Thyroid gland (tissue), 4 donors: ENCODE results near the gene SLC25A1.

ENCODE experiments used
- CTCF ChIP-seq, 6 experiments: fragments of 200-600 bp in 3 of 6; fragments of 450-650 bp in 3 of 6; sonication (generic) in 3 of 6; IDR thresholded peaks; one replicate each; pipeline ENCODE4 v1.5.1; 2016 to 2019; ENCODE audit warnings: antibody characterized with exemption in 6 of 6, mild to moderate bottlenecking in 2 of 6, inconsistent platforms in 1 of 6, moderate library complexity in 1 of 6
- POLR2A ChIP-seq, 2 donors: fragments of 450-650 bp; IDR thresholded peaks; one replicate each; pipeline ENCODE4 v1.6.1; 2017; ENCODE audit warnings: antibody characterized with exemption in 2 of 2, mild to moderate bottlenecking in 2 of 2, moderate library complexity in 1 of 2

GRCh38 chr22:19228179-19228578 is 49.6 kb upstream of the SLC25A1 start:
- TF ChIP-seq CTCF (IDR thresholded peaks at IDR 0.05) = no peak
- no peak for TF ChIP-seq POLR2A (IDR thresholded peaks at IDR 0.05)
